Skeletal muscle tissue (tissue), 4 donors: ENCODE measurements around the gene YKT6. TPM values are rescaled to one million over a fixed set of nuclear protein-coding genes. Genes with fewer than 3 reads are reported as not detected.

Experiments
- H3K27ac ChIP-seq: one replicate; pipeline ENCODE4 v1.7.0; 2013; ENCODE audit warnings: mild to moderate bottlenecking, low read depth, low read length, inconsistent platforms
- H3K27me3 ChIP-seq, 3 donors: one replicate each; pipeline ENCODE4 v1.7.0; 2013; ENCODE audit warnings: low read length in 3 of 3; ENCODE audit not compliant: control insufficient read depth in 3 of 3, insufficient read depth in 3 of 3
- H3K36me3 ChIP-seq, 3 donors: one replicate each; pipeline ENCODE4 v1.7.0; 2013; ENCODE audit warnings: low read length in 3 of 3; ENCODE audit not compliant: control insufficient read depth in 3 of 3, insufficient read depth in 3 of 3
- H3K4me1 ChIP-seq, 3 donors: one replicate each; pipeline ENCODE4 v1.7.0; 2013; ENCODE audit warnings: low read length in 3 of 3, mild to moderate bottlenecking in 3 of 3; ENCODE audit not compliant: control insufficient read depth in 3 of 3, insufficient read depth in 3 of 3
- H3K4me3 ChIP-seq, 3 donors: one replicate each; pipeline ENCODE4 v1.7.0; 2013; ENCODE audit warnings: low read length in 3 of 3
- H3K9ac ChIP-seq, 3 donors: one replicate each; pipeline ENCODE4 v1.7.0; 2013; ENCODE audit warnings: low read length in 3 of 3, mild to moderate bottlenecking in 3 of 3, moderate library complexity in 2 of 3, low read depth in 1 of 3
- H3K9me3 ChIP-seq, 3 donors: one replicate each; pipeline ENCODE4 v1.7.0; 2013; ENCODE audit warnings: low read length in 3 of 3; ENCODE audit not compliant: control insufficient read depth in 3 of 3
- total RNA-seq: library from RNA; depleted of rRNA; stranded (reverse); fragments of >200 nt; gene quantifications from one replicate; pipeline ENCODE4 v1.2.3, GENCODE V29; 2014
- donor health status: Osteomylitis.

YKT6 gene
- total RNA-seq, 1 donor from 2014 or later = 40.7 TPM

GRCh38 chr7:44238116-44238695, 37.4 kb downstream of the YKT6 start:
- H3K4me1 ChIP-seq = peaks cover 5 to 25% (median 8%) of the 10 kb centered on the region in 3 donors
- H3K36me3 ChIP-seq = peaks cover 0 to 22% (median 16%) of the 10 kb centered on the region in 3 donors
- no peak overlapping the region for H3K27ac ChIP-seq
- no peak overlapping the region for H3K4me3 ChIP-seq
- H3K9me3 ChIP-seq = no peaks in the 10 kb centered on the region
- H3K27me3 ChIP-seq = no peaks in the 10 kb centered on the region
- no peak overlapping the region for H3K9ac ChIP-seq

- H3K27me3 ChIP-seq = no peaks in the 10 kb centered on the region
- peaks cover 0 to 22% (median 12%) of the 10 kb centered on the region in 3 donors for H3K36me3 ChIP-seq
- peaks cover 5 to 25% (median 8%) of the 10 kb centered on the region in 3 donors for H3K4me1 ChIP-seq
- no peak overlapping the region for H3K9ac ChIP-seq
- no peaks in the 10 kb centered on the region for H3K9me3 ChIP-seq
- H3K27ac ChIP-seq = no peak overlapping the region
- H3K4me3 ChIP-seq = no peak overlapping the region
These were observed 38.6 kb downstream of the YKT6 start for GRCh38 chr7:44239361-44239760.

- H3K4me1 ChIP-seq = peaks cover 5 to 18% (median 8%) of the 10 kb centered on the region in 3 donors
- H3K27ac ChIP-seq = no peak overlapping the region
- H3K36me3 ChIP-seq = peaks cover 0 to 22% (median 12%) of the 10 kb centered on the region in 3 donors
- H3K27me3 ChIP-seq = no peaks in the 10 kb centered on the region
- H3K4me3 ChIP-seq = no peak overlapping the region
- no peaks in the 10 kb centered on the region for H3K9me3 ChIP-seq
- peak overlapping the region in 1 of 3 donors; percentile 60 for H3K9ac ChIP-seq
These were observed 39.6 kb downstream of the YKT6 start for GRCh38 chr7:44240376-44240775.

- Histone ChIP-seq H3K9me3 (no peaks in the 10 kb centered on the region), H3K27ac (no peak overlapping the region), H3K9ac (peak overlapping the region in 2 of 3 donors; percentile 48 to 60), H3K27me3 (no peaks in the 10 kb centered on the region), H3K4me1 (peaks cover 5 to 12% (median 8%) of the 10 kb centered on the region in 3 donors), H3K4me3 (peak overlapping the region in 2 of 3 donors; percentile 21 to 38), H3K36me3 (peaks cover 0 to 22% (median 12%) of the 10 kb centered on the region in 3 donors)
These were observed 40.3 kb downstream of the YKT6 start for GRCh38 chr7:44240983-44241510.

GRCh38 chr7:44242091-44242490, 41.3 kb downstream of the YKT6 start:
- Histone ChIP-seq H3K27ac (no peak overlapping the region), H3K9ac (no peak overlapping the region), H3K9me3 (no peaks in the 10 kb centered on the region), H3K27me3 (no peaks in the 10 kb centered on the region), H3K4me1 (peaks cover 5 to 9% (median 8%) of the 10 kb centered on the region in 3 donors), H3K36me3 (peaks cover 0 to 28% (median 21%) of the 10 kb centered on the region in 3 donors), H3K4me3 (no peak overlapping the region)

- H3K4me1 ChIP-seq = peaks cover 8 to 13% (median 11%) of the 10 kb centered on the region in 3 donors
- H3K4me3 ChIP-seq = no peak overlapping the region
- H3K27me3 ChIP-seq = no peaks in the 10 kb centered on the region
- H3K9ac ChIP-seq = no peak overlapping the region
- no peak overlapping the region for H3K27ac ChIP-seq
- H3K9me3 ChIP-seq = no peaks in the 10 kb centered on the region
- peaks cover 0 to 22% (median 16%) of the 10 kb centered on the region in 3 donors for H3K36me3 ChIP-seq
These were observed 43.5 kb downstream of the YKT6 start for GRCh38 chr7:44244282-44244681.

GRCh38 chr7:44246396-44247113, 45.8 kb downstream of the YKT6 start:
- H3K4me3 ChIP-seq = no peak overlapping the region
- peaks cover 2 to 7% (median 6%) of the 10 kb centered on the region in 3 donors for H3K4me1 ChIP-seq
- no peaks in the 10 kb centered on the region for H3K27me3 ChIP-seq
- H3K9ac ChIP-seq = peak overlapping the region in 1 of 3 donors; percentile 25
- peaks cover 0 to 16% (median 10%) of the 10 kb centered on the region in 3 donors for H3K36me3 ChIP-seq
- no peak overlapping the region for H3K27ac ChIP-seq
- H3K9me3 ChIP-seq = no peaks in the 10 kb centered on the region

- Histone ChIP-seq H3K27ac (no peak overlapping the region), H3K9me3 (no peaks in the 10 kb centered on the region), H3K9ac (peak overlapping the region in 1 of 3 donors; percentile 43), H3K4me3 (no peak overlapping the region), H3K27me3 (no peaks in the 10 kb centered on the region), H3K4me1 (peaks cover 0 to 6% (median 4%) of the 10 kb centered on the region in 3 donors), H3K36me3 (peaks cover 0 to 13% (median 11%) of the 10 kb centered on the region in 3 donors)
These were observed 47.3 kb downstream of the YKT6 start for GRCh38 chr7:44247868-44248651.

- Histone ChIP-seq H3K36me3 (peaks cover 0 to 19% (median 10%) of the 10 kb centered on the region in 3 donors), H3K27ac (no peak overlapping the region), H3K4me1 (peaks cover 0 to 6% (median 5%) of the 10 kb centered on the region in 3 donors), H3K9me3 (no peaks in the 10 kb centered on the region), H3K27me3 (no peaks in the 10 kb centered on the region), H3K4me3 (no peak overlapping the region), H3K9ac (no peak overlapping the region)
These were observed 49.0 kb downstream of the YKT6 start for GRCh38 chr7:44249639-44250234.
